Loucy (cell line): ENCODE data around the gene TOX2.

Experiments used
- CTCF ChIP-seq: fragments of 200-600 bp; sonication (generic); conservative IDR thresholded peaks from 2 replicates; pipeline ENCODE4 v1.5.1; 2014; ENCODE audit warnings: mild to moderate bottlenecking, antibody characterized with exemption, low read length
- EZH2phosphoT487 ChIP-seq: fragments of 200-600 bp; IDR thresholded peaks from 2 replicates; pipeline ENCODE4 v1.6.1; 2018; ENCODE audit warnings: antibody characterized with exemption, mild to moderate bottlenecking, moderate library complexity, borderline replicate concordance

- TF ChIP-seq CTCF (no peak), EZH2phosphoT487 (no peak)
These were observed 33.8 kb downstream of the TOX2 start for GRCh38 chr20:43948455-43948854.
